OCI-M1 (cell line): ENCODE results near the gene PARN.

Experiments used
- DNase-seq: peaks from one replicate; lab custom pipeline; 2025; lab: John Stamatoyannopoulos, UW

Gene PARN

DNA sequence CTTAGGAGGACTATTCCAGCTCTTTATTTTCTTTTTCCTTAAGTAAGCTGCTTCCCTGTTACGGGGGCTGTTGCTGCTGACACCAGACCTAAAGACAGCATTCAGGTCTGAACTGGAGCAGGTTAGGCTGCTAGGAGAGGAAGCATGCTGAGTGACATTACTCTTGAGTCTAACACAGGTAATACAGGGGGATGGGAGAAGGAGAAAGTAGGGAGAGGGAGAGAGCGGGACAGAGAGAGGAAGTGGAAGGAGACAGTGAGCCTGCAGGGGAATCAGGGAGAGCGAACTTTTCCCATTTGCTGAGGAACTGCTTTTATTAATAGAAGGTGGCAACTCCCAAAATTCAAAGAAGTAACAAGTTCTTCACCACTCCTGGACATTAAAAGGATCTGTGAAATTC lies 130.9 kb downstream of the PARN start:
- no peak for DNase-seq

DNA sequence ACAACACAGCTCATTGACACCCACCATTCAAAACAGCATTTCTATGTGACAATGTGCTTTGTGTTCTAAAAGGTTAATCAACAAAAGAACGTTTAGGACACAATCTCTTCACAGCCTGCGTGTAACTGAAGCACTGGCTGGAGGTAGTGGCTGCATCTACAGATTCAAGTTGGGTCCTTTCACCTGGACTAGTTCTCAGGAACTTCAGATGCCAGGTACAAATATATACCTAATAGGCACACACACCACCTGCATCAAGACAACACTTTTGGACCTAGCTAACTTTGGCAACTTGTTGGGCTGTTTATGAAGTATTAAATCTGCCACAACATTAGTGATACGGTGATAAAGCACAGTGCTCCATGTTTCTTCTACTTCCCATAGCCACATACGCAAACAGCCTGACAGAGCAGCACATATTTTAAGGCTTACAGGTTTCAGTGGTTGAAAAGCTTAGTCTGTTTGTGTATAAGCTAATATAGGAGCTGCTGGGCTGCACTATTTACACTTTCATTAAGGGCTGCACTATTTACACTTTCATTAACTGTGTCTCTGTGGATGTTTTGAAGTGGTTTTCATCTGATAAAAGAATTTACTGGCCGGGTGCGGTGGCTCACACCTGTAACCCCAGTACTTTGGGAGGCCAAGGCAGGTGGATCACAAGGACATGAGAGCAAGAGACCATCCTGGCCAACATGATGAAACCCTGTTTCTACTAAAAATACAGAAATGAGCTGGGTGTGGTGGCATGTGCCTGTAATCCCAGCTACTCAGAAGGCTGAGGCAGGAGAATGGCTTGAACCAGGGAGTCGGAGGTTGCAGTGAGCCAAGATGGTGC lies 132.6 kb downstream of the PARN start:
- no peak for DNase-seq

DNA sequence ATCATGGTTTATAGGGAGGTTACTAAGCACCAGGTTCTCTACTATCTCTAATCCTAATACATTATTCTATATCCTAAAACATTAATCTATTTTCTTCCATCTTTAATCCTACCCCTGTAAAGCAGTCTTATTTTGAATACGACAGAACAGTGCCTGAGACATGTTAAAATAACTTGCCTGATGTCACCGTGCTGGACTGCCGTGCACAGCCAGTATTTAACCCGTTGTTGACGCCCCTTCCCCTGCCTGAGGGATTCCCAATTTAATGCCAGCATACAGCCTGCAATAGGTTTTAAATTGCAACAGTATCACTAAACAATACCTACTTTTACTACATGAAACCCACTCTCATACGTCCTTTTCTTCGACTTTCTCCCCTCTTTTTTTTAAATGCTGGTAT lies 133.3 kb downstream of the PARN start:
- DNase-seq = no peak

DNA sequence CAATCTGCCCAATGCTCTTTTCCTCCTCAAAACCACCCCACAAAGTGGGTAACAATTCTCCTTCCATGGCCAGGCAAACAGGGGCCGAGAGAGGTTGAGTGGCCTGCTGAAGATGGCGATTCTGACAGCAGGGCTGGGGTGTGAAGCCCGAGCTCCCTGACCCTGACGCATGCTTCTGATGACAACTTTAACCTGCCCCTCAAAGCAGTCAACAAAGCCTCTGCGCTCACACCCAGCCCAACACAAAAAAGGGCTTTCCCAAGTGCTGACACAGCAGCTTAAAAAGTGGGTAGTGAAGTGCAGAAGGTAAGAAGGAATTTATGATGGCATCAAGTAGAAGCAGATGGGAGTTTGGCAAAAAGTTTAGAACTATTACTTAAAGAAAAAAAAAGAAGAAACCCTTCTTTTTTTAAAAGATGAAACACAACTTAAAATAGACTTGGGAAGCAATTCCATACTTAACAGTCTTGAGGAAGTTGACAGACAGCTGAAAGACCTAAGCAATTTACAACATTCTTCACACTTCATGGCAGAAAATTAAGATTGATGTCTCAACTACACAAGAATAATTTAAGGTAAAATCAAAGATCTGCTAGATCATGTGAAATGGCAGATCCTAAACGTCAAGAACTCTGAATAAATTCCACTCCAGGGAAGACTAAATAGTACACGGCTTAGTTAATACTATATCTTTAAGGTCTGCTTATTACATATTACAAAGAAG lies 133.9 kb downstream of the PARN start:
- no peak for DNase-seq

DNA sequence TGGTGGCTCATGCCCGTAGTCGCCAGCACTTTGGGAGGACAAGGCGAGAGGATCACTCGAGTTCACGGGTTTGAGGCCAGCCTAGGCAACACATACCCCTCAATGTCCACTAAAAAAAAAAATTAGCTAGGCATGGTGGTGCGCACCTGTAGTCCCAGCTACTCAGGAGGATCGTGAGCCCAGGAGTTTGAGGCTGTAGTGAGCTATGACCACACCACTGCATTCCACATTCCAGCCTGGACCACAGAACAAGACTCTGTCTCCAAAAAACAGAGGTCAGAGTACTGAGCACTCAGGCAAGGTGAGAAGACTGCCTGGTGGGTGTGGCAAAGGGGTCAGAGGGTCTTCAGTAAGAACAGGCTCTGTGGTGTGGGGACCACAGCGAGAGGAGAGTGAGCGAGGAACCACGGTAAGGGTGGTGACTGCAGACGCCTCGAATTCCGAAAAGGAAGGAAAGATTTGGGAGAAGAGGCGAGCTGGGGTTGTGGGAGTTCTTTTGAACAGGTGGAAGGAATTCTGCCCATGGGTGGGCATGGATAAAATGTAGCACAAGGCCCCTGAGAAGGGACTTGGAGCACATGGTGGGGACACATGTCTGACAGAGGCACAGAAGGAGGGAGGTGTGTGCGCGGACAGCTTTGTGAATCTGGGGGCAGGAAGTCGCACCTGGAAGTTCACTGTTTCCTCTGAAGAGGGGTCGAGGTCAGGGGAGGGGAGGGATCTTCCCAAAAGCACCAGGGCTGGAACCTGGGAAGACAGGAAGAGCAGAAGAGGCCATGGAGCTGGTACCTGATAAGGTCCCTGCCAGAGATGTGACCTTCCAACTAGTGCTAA lies 134.6 kb downstream of the PARN start:
- no peak for DNase-seq

GRCh38 chr16:14494396-14494966 lies 135.6 kb downstream of the PARN start:
- DNase-seq = no peak

GRCh38 chr16:14493791-14494190 lies 136.3 kb downstream of the PARN start:
- no peak for DNase-seq

GRCh38 chr16:14492614-14493013 lies 137.4 kb downstream of the PARN start:
- DNase-seq = no peak

DNA sequence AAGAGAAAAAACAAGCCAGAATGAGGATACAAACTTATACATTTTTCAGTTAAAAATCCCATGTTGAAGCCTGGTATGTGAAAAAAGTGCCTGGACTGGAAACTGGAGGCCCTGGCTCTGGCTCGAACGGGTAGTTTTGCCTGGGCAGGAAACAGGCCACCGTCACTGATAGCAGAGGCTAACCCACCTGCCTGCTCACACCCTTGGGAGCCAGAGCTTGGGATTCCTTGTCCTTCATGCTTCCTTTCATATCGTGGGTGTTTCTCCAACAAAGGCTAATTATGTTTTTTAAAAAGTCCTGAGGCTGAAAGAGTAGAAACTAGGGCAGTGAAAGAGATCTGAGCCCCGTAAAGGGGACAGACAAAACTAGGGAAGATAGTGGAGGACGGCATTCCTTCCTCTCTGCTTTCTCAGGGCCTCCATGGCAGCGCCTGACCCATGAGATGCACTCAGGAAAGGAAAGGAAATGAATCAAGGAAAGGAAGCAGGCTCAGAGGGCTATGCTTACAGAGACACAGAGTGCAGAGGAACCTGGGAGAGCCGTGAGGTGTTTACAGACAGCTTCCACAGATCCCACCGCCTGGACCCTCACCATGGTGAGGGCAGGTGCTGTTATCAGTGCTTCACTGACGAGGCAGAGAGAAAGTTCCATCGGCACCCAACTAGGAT lies 138.1 kb downstream of the PARN start:
- DNase-seq = no peak

DNA sequence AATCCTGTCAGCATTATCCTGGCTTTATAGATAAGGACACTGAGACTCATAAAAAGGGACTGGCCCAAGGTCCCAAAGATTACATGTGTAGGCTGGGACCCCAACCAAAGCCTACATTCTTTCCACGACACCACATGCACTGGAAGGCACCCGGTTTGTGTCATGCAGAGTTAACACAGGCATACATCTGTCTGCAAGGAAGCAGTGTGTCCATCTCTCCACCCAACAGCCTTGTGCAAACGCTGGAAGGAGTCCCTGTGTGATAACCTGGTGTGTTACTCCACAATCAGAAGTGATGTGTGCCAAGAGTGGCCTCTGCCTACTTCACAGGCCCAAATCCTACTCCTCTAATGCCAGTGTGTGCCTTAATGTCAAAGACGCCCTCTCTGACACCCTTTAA lies 139.8 kb downstream of the PARN start:
- DNase-seq = no peak

DNA sequence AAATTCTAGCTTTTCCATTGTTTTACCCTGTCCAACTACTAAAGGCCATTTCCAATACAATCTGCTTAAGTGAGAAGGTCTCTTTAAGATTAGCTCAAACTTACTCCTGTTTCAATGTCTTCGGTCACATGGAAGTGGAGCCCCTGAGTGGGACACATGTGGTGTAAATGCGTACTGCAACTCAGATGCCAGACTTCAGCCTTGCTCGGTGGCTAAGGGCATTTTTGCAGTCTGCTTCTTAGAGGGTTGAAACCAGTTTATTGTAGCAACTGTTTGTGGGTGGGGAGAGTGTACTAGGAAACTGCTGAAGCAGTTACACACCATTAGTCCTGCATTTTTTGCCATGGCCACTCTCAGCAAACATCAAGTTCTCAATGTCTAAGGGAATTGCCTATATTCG lies 140.6 kb downstream of the PARN start:
- DNase-seq = peak; percentile 52

DNA sequence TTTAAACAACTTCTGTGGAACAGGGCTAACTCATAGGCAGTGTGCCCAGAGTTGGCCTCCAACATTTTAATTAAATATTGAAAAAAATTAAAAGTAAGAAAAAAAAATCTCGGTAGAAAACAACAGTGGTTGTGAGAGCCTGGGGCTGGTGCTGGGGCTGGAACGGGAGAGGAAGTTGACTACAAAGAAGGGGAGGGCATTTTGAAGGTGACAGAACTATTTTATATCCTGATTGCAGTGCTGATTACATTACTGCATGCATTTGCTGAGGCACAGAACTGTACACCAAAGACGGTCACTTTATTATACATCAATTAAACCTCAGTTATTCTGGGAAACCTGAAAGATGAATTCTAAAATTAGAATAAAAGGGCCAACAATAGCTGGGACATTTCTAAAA lies 142.5 kb downstream of the PARN start:
- peak; percentile 65 for DNase-seq

DNA sequence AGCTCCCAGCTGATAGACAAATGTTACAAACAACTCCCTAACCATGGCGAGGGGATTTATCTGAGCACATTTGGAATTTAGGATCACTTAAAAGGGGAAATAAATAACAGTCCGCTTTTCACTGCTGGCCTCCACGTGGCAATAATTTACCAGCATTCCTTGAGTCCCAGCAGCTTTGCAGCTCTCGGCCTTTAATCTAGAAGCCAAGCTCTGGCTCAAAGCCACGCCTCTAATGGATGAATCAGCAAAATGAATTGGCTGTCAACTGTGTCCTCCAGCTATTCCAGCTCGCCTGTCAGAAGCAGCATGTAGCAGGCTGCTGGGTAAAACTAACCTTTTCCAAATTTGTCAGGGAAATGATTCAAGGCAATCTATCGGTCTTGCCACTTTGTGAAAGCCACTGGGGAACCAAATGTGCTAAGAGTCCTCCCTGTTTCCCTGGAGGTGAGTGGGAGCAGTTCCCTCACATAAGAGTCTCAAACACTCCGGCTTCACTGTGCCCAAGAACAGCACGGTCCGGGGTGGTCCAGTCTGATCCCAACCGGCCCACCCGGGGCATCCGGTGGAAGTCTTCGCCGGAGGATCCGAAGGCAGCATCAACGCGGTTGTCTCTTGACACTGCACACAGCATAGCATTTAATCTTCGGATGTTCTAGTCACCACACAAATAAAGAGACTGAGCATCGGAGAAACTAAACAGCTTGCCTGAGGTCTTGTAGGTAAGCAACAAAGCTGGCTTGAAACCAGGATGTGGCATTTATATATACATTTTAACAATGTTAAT lies 143.3 kb downstream of the PARN start:
- peak; percentile 92 for DNase-seq

DNA sequence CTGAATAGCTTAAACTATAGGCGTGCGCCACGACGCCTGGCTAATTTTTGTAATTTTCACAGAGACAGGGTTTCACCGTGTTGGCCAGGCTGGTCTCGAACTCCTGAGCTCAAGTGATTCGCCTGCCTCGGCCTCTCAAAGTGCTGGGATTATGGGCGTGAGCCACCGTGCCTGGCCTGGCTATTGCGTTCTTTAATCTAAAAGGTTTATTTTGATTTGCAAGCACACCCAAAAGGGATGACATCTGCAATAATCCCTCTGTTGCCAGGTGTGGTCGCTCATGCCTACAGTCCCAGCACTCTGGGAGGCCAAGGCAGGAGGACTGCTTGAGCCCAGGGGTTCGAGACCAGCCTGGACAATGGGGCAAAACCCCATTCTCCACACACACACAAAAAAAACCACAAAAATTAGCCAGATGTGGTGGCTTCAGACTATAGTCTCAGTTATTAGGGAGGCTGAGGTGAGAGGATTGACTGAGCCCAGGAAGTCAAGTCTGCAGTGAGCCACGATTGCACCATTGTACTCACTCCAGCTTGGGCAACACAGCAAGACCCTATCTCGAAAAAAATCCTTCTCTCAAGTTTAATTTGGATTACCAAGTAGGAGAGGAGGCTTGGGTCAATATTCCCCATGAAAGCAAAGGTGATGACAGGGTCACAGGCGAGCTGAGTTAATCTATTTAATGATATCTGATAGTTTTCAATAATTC lies 144.1 kb downstream of the PARN start:
- DNase-seq = no peak

DNA sequence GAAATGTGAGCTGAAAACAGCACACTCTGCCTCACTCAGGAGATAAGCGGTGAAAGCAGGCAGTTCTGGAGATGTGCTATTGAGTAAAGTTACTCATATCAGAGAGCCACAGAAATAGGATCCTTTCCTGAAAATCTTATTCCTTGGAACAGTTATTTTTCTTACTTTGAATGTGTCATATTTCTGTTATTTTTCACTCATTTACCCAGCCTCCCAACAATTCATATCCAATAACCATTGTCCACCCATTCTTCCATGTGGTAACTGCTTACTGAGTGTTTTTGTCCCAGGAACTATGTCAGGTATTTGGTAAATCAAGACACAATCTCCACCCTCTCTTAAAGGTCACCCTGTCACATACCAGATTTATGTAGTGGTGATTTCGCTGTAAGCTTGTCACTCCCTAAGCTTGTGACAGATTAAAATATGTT lies 144.9 kb downstream of the PARN start:
- no peak for DNase-seq

- no peak for DNase-seq
Observed at GRCh38 chr16:14483819-14484385, 146.2 kb downstream of the PARN start.

DNA sequence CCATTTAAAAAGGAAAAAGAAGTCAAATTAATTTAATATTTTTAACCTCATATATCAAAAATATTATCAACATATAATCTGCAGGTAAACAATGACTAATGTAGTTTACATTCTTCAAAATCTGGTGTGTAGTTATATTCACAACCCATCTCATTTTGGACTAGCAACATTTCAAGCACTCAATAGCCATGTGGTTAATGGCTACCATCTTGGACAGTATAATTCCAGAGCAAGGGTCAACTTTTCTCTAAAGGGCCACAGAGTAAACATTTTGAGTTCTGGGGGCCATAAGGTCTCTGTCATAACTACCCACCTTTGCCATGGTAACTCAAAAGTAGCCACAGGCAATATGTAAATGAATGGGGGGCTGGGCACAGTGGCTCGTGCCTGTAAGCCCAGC lies 153.9 kb downstream of the PARN start:
- no peak for DNase-seq

DNA sequence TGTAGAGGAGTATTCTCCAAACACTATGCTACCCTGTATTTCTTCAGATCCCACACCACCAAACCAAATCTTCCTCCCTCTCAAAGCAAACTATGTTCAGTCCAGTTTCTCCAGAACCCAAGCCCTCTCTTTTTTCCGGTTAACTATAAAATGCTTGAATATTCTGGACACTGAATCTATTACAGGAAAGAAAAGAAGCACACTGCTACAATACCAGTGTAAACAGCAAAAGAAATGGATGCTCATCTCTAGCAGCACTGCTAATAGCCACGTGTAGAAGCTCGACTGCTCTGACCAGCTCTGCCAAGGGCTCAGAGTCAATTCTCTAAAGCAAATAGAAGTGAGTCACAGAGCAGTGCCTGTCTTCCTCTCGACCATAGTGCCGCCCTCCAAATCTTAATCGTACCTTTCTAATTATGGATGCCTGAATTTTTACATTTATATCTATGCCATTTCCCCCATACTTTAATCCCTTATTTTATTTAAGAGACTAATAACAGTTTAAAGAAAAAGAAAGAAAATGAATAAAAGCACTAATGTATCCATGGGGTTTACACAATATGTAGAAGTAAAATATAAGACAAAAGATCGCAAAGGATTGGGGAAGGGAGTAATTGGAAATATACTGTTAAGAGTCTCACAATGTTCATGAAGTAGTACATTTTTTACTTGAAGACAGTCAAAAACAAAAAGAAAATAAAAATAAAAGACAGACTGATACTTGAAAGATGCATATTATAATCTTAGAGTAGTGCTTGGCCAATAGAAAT lies 154.5 kb downstream of the PARN start:
- no peak for DNase-seq

GRCh38 chr16:14473488-14473887 lies 156.6 kb downstream of the PARN start:
- no peak for DNase-seq
